Activated gamma-delta T cell (primary cell): Measurements from ENCODE around the gene NHLRC2.

Source experiments
- DNase-seq: peaks from one replicate; lab custom pipeline; 2025; lab: John Stamatoyannopoulos, UW

Gene NHLRC2

GRCh38 chr10:113908236-113908635 is 53.8 kb downstream of the NHLRC2 start:
- no peak for DNase-seq

- DNase-seq, result no peak
Observed at GRCh38 chr10:113911113-113911512, 56.7 kb downstream of the NHLRC2 start.

- DNase-seq, result no peak
Observed at GRCh38 chr10:113911839-113912238, 57.4 kb downstream of the NHLRC2 start.

DNA sequence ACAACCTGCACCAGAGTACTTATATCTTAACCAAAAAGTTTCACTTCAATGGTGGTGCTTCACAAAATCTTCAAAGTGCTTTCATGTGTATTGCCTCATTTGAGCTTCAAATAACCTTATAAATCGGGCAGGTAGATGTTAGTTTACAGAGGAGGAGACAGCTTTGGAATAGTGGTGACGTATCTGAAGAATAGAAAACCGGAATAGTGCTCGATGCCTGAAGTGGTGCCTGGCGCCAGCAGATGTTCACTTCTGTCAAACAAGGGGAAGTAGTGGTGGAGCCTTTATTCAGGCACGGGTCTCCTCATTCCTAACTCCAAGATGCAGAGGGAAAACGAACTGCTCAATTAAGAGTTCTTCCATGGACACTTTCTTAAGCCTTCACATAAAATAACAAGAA is 58.1 kb downstream of the NHLRC2 start:
- no peak for DNase-seq

- DNase-seq, result no peak
Observed at GRCh38 chr10:113914956-113915355, 60.5 kb downstream of the NHLRC2 start.

DNA sequence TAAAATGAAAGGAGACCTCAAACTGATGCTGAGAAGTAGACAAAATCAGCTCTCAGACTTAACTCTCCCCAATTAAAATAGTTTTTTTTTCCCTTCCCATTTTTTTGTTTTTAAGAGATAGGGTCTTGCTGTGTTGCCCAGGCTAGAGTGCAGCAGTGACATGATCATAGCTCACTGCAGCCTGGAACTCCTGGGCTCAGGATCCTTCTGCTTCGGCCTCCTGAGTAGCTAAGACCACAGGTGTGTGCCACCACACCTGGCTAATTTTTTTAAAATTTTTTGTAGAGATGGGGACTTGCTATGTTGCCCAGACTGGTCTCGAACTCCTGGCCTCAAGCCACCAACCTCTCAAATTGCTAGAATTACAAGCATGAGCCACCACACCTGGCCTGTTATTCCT is 61.1 kb downstream of the NHLRC2 start:
- no peak for DNase-seq

GRCh38 chr10:113916053-113916452 is 61.6 kb downstream of the NHLRC2 start:
- no peak for DNase-seq

DNA sequence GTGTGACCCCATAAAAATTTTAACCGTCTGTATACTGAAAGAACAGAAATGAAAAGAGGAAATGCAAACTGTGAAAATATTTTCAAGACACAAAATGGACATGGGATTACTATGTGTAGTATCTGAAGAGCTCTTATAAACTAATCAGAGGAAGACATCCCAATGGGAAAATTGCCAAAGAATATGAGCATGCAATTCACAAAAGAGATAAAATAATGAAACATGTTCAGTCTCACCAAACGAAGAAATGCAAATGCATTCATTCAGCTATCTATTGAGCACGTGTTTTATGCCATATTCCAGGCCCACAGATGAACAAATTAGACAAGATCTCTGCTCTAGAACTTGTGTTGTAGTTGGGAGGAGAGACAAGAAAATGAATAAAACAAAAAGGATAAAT is 63.2 kb downstream of the NHLRC2 start:
- DNase-seq, result no peak

DNA sequence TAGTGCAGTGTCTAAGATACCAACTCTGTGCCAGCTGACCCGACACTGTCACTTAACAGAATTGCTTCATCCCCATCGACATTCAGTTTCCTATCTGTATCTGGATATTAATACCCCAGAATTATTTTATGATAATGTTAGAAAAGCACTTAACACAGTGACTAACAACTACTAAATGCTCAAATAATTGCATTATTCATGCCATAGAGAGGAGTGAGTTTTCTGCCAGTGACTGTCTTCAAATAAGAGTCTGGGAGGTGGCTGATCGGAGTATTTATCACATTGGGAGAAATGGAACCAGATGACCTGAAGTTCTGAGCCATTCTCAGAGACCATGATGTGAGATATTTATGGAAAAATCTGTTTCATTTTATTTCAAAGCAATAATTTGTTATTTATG is 65.7 kb downstream of the NHLRC2 start:
- no peak for DNase-seq

- DNase-seq, result no peak
Observed at GRCh38 chr10:113920875-113921274, 66.4 kb downstream of the NHLRC2 start.

DNA sequence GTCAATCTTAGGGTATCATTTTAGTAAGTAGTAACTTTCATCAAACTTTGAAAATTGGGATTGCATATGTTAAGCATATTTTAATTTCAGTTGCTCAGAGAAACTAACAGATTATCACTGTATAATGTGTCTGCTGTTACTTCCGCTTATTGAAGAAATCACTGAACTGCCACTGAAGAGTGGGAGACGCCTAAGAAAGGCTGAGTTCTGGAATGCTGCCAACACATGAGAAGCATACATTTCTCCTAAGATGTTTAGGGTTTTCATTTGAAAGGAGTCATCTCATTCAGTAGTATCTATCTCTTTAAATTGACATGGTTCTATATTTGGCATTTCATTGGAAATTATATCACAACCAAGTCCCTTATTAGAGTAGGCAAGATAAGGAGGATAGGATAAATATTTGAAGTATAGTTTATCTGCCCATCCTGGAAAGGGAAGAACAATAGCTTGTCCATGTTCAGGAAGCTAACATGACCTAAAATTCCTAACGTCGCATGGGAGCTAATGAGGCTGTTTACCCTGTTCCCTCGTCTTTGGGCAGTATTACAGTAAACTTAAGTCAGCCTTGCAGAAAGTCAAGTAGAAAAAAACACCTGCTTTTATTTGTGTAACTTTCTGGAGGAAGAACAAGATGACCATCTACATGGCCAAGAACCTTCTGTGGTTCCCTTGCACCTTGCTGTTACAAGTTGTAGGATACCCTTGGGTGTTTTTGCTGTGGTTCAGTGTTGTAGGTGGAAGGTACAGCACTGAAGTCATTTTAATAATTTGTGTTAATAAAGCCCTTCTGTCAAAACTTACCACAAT is 67.3 kb downstream of the NHLRC2 start:
- no peak for DNase-seq

DNA sequence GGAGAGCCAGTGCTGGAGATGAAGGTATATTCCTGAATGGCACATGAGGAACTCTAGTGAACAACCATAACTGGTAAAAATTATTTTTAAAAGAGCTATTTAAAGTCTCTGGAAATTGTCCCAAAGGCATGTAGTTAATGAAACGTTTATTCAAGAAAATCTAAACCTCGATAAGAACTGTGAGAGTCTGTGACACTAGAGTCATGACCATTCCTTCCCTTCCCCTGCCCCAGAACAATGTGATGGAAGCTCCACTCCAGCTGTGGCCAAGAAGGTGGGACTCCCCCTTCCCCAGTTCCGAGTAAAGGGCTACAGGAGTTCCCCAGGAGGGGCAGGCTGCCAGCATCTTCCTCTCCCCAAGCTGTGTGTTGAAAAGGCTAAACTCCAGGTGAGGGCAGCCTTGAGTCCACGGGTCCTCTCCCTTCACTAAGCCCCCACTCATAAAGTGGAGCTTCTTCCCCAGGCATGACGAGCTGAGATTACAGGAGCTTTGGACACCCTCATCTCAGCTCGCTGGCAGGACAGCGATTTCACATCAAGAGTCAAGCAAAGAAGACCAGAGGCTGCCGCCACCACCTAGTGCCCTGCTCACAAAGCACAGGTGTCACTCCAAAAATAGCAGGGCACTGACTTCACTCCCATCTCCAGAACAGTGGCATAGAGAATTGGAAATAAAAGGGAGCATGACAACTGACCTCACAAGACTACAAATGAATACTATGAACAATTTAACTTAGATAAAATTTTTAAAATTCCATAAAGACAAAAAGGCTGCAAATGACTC is 68.5 kb downstream of the NHLRC2 start:
- no peak for DNase-seq

DNA sequence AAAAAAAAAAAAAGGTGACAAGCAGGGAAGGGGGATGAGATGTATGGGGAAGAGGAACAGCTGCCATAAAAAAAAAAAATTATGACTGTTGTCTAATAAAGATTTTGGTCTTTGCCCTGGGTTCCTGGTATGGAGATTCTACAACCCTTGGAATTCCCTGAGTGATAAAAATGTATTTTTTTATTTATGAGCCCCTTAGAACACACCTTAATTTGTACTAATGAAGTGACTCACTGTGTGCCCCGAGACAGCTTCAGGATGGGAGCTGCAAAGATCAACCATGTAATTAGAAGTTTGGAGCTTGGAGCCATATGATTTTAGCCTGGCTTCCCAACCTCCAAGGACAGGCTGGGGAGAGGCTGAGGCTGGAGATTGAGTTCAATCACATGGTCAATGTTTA is 69.7 kb downstream of the NHLRC2 start:
- no peak for DNase-seq

DNA sequence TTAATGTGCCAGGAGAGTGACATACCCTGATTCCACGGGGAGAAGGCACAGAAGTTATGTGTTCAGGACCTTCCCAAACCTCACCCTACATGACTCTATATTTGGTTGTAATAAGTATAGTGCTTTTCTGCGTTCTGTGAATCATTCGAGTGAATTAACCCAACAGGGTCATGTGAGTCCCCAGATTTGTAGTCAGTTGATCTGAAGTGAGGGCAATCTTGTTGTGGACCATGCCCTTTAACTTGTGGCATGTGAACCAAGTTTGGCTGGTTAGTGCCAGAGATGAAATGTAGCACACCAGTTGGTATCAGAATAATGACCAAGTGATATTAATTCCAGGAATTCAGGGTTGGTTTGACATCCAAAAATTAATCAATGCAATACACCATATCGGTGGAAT is 70.2 kb downstream of the NHLRC2 start:
- DNase-seq, result no peak

- DNase-seq, result no peak
Observed at GRCh38 chr10:113927440-113927839, 73.0 kb downstream of the NHLRC2 start.

- DNase-seq, result no peak
Observed at GRCh38 chr10:113928830-113929229, 74.4 kb downstream of the NHLRC2 start.

GRCh38 chr10:113929522-113929921 is 75.1 kb downstream of the NHLRC2 start:
- DNase-seq, result no peak

DNA sequence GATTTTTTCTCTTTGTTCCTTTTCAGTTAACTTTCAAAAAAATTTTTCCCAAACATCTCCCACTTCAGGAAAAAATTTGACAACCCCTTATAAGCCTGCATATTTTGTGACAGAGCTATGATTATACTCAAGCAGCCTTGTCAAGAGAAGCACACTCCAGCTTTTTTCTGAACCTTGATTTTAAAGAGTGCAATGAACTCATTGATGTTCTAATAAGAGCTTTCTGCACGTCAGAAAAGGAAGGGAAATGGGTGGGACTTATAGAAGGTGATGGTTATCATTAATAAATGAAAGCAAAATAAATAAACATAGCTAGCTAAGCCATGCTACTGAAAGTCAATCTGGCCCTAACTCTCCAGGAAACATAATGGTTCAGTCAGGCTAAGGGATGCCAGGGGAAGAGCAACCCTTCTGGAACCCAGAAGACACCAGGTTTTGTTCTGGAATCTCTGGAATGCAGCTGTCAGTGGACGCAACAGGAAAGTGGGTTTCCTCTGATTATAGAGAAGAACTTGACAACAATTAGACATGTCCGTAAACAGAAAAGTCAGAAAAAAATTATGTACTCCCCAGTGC is 76.1 kb downstream of the NHLRC2 start:
- DNase-seq, result no peak

DNA sequence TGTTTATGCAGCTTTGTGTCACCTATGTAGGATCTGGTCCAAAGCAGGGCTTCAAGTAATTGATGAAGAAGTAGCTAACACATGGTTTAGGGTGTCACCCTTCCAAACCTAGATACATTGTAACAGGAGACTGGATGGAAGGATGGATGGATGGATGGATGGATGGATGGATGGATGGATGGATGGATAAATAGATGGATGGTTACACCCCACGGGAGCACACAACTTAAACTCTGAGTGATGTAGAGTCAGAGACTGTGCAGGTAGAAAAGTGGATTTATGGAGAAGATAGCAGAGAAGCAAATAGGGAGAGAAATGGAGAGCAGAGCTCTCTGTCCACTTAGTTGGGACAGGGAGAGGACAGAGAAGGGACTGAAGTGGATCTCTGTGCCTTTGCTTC is 78.4 kb downstream of the NHLRC2 start:
- DNase-seq, result no peak

- no peak for DNase-seq
Observed at GRCh38 chr10:113933894-113934532, 79.6 kb downstream of the NHLRC2 start.

GRCh38 chr10:113937258-113937657 is 82.8 kb downstream of the NHLRC2 start:
- DNase-seq, result no peak

DNA sequence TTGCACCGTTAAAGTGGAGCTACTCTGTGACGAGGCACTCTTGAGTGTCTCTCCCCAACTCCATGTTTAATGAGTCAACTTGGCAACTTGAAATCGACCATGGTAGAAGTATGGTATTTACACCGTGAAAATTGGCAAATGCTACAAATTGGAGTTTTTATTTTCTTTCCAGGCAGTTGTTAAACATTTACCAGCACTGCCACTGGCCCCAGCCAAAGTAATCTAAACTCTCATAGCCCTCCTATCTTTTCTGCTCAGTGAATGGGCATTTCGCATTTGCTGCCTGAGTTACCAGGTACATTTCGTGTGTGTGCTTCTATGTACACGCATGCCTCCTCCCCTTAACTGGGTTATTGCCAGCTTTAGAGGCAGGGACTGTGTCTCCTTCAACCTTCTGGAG is 83.3 kb downstream of the NHLRC2 start:
- no peak for DNase-seq
